ENCODE results near the gene ASB18. TPM values are rescaled to one million over a fixed set of nuclear protein-coding genes. Genes with fewer than 3 reads are reported as not detected.

ASB18 gene
- total and polyA plus RNA-seq, 4 donors = not detected

GRCh38 chr2:236164925-236165841 lies 99.0 kb downstream of the ASB18 start (continued):
- no peak for TF ChIP-seq CTCF (IDR thresholded peaks at IDR 0.05; ENCODE audit: low read depth, low read length, missing input control)
- no peak for TF ChIP-seq RAD21 (IDR thresholded peaks at IDR 0.05)
- no peak for TF ChIP-seq HNF4G (IDR thresholded peaks at IDR 0.05)
- TF ChIP-seq FOXA1 (IDR thresholded peaks at IDR 0.05) = no peak
- TF ChIP-seq GABPA (IDR thresholded peaks at IDR 0.05 in 1 of 2, conservative IDR thresholded peaks at IDR 0.05 in 1 of 2) = no peak
- no peak for TF ChIP-seq ATF3 (IDR thresholded peaks at IDR 0.05)
- no peak for TF ChIP-seq FOXA2 (IDR thresholded peaks at IDR 0.05)
- no peak for TF ChIP-seq RXRA (IDR thresholded peaks at IDR 0.05)
- TF ChIP-seq SP1 (IDR thresholded peaks at IDR 0.05) = no peak
- no peak for TF ChIP-seq ZBTB33 (IDR thresholded peaks at IDR 0.05)
- TF ChIP-seq YY1 (IDR thresholded peaks at IDR 0.05) = no peak
- no peak for TF ChIP-seq NR2F2 (IDR thresholded peaks at IDR 0.05)

- no peak overlapping the region for H3K27ac ChIP-seq (ENCODE audit: low read depth in 1 of 2, low read length in 2 of 2)
- H3K9me3 ChIP-seq (ENCODE audit: control insufficient read depth in 4 of 4, low read length in 3 of 4) = no peaks in the 10 kb centered on the region
- 4% methylated on average over 67 of the region's 67 CpGs for WGBS
- no peak overlapping the region for H3K9ac ChIP-seq (ENCODE audit: low read depth in 1 of 2, low read length in 2 of 2)
- H3K4me1 ChIP-seq (ENCODE audit: control insufficient read depth in 4 of 4, insufficient read depth in 4 of 4, low read length in 3 of 4) = peaks cover 22 to 45% (median 28%) of the 10 kb centered on the region in 4 donors
- TF ChIP-seq NR2F2 (IDR thresholded peaks at IDR 0.05) = no peak
- TF ChIP-seq EGR1 (IDR thresholded peaks at IDR 0.05; ENCODE audit: low read depth in 2 of 2) = no peak
- no peak for TF ChIP-seq HNF4A (conservative IDR thresholded peaks at IDR 0.05)
- no peak for DNase-seq (ENCODE audit: low spot score)
- peaks cover 0 to 1% (median 0%) of the 10 kb centered on the region in 4 donors for H3K36me3 ChIP-seq (ENCODE audit: control insufficient read depth in 4 of 4, insufficient read depth in 3 of 4, low read depth in 1 of 4, low read length in 3 of 4)
- H3K27me3 ChIP-seq (ENCODE audit: control insufficient read depth in 4 of 4, insufficient read depth in 4 of 4, low read length in 3 of 4) = peaks cover 0 to 49% (median 13%) of the 10 kb centered on the region in 4 donors
- H3K4me3 ChIP-seq (ENCODE audit: low read depth in 1 of 3, low read length in 3 of 3) = peak overlapping the region in 1 of 3 donors; percentile 25
Observed at GRCh38 chr2:236164201-236164924, 99.8 kb downstream of the ASB18 start.
